CD4-positive, alpha-beta T cell (primary cell): ENCODE data around the gene NFIA. TPM values are rescaled to one million over a fixed set of nuclear protein-coding genes. Genes with fewer than 3 reads are reported as not detected.

Source experiments
- ATAC-seq: fragments of 200-7000 bp; cut with Tn5 transposase; one replicate; pipeline ENCODE4 v1.10.0; 2022; ENCODE audit warnings: mild to moderate bottlenecking; ENCODE audit not compliant: poor library complexity
- CTCF ChIA-PET: fragments of 350-600 bp; sonication (Branson Sonifier 250); formaldehyde crosslinking; loops from one replicate; lab custom pipeline; 2021; ENCODE audit warnings: antibody characterized with exemption, inconsistent platforms; lab: Charles Lee
- POLR2A ChIA-PET: fragments of 350-600 bp; sonication (Branson Sonifier 250); formaldehyde crosslinking; loops from one replicate; lab custom pipeline; 2021; ENCODE audit warnings: antibody characterized with exemption, inconsistent platforms; lab: Charles Lee
- DNase-seq, 14 experiments: peaks; one replicate each; pipeline ENCODE4 v3.0.0-alpha.2; 2013 to 2020; ENCODE audit warnings: mixed read lengths in 2 of 14
- H3K27ac ChIP-seq, 2 donors: one replicate each; pipeline versions ENCODE4 v1.5.1 to v1.7.0; 2013; ENCODE audit warnings: low read length in 2 of 2, low read depth in 1 of 2, mild to moderate bottlenecking in 1 of 2
- H3K27me3 ChIP-seq, 2 experiments: 1 replicate in 1 of 2; 2 replicates in 1 of 2; pipeline versions ENCODE4 v1.6.1 to v1.7.0; 2013; ENCODE audit warnings: low read length in 2 of 2, control low read depth in 1 of 2, mild to moderate bottlenecking in 1 of 2, moderate library complexity in 1 of 2; ENCODE audit not compliant: insufficient read depth in 2 of 2, control insufficient read depth in 1 of 2
- H3K36me3 ChIP-seq: one replicate; pipeline ENCODE4 v1.6.1; 2013; ENCODE audit warnings: low read length, control low read depth; ENCODE audit not compliant: insufficient read depth
- H3K4me1 ChIP-seq: one replicate; pipeline ENCODE4 v1.6.1; 2013; ENCODE audit warnings: low read length, control low read depth; ENCODE audit not compliant: insufficient read depth
- H3K4me3 ChIP-seq: one replicate; pipeline ENCODE4 v1.5.1; 2013; ENCODE audit warnings: mild to moderate bottlenecking, low read length, moderate library complexity
- H3K9me3 ChIP-seq, 2 experiments: 1 replicate in 1 of 2; 2 replicates in 1 of 2; pipeline versions ENCODE4 v1.6.1 to v1.7.0; 2013; ENCODE audit warnings: low read length in 2 of 2, mild to moderate bottlenecking in 2 of 2, control low read depth in 1 of 2, moderate library complexity in 1 of 2; ENCODE audit not compliant: control insufficient read depth in 1 of 2, insufficient read depth in 1 of 2
- H3K27ac Mint-ChIP-seq: one replicate; pipeline ENCODE4 v1.8.0; 2020; ENCODE audit warnings: mixed read lengths
- H3K27me3 Mint-ChIP-seq: one replicate; pipeline ENCODE4 v1.8.0; 2021; ENCODE audit warnings: mixed read lengths
- H3K36me3 Mint-ChIP-seq: one replicate; pipeline ENCODE4 v1.8.0; 2021; ENCODE audit warnings: low read depth, mixed read lengths
- H3K4me1 Mint-ChIP-seq: one replicate; pipeline ENCODE4 v1.8.0; 2021; ENCODE audit warnings: low read depth, mixed read lengths
- H3K4me3 Mint-ChIP-seq: one replicate; pipeline ENCODE4 v1.8.0; 2020; ENCODE audit warnings: mild to moderate bottlenecking, mixed read lengths
- H3K9me3 Mint-ChIP-seq: one replicate; pipeline ENCODE4 v1.8.0; 2020; ENCODE audit warnings: mixed read lengths
- CTCF ChIP-seq: fragments of 200-600 bp; IDR thresholded peaks from one replicate; pipeline ENCODE4 v1.8.0; 2022; ENCODE audit warnings: antibody characterized with exemption, mild to moderate bottlenecking
- intact Hi-C, 2 experiments: fragments of 100-400 bp; cut with DNase I in 1 of 2; cut with micrococcal nuclease in 1 of 2; formaldehyde crosslinking; loops; one replicate each; pipeline versions ENCODE4 v1.15.1 to v1.9.0; 2023 to 2025; cut with DNase I, micrococcal nuclease
- total RNA-seq, 174 experiments: library from RNA in 2 of 174; stranded (reverse) in 2 of 174; gene quantifications; one replicate each; pipeline ENCODE4 v1.2.3 and lab custom pipeline; 2021 to 2026

NFIA gene
- total RNA-seq, 2 experiments from 2014 or later = 4.8 to 5.9 TPM

- DNase-seq (no peak), ATAC-seq (no peak)
- H3K4me3 Mint-ChIP-seq = no peak overlapping the region
- TF ChIP-seq CTCF = no peak
- H3K9me3 ChIP-seq = no peaks in the 10 kb centered on the region
- H3K27ac ChIP-seq = no peak overlapping the region
- no peaks in the 10 kb centered on the region for H3K9me3 Mint-ChIP-seq
- intact Hi-C loops = no loop called here
- no peak overlapping the region for H3K27ac Mint-ChIP-seq
- no peaks in the 10 kb centered on the region for H3K36me3 Mint-ChIP-seq
- ChIA-PET CTCF (no interaction called here), POLR2A (no interaction called here)
- H3K4me1 ChIP-seq = no peaks in the 10 kb centered on the region
- no peaks in the 10 kb centered on the region for H3K4me1 Mint-ChIP-seq
- H3K27me3 Mint-ChIP-seq = no peaks in the 10 kb centered on the region
- no peaks in the 10 kb centered on the region for H3K36me3 ChIP-seq
- no peaks in the 10 kb centered on the region for H3K27me3 ChIP-seq
- no peak overlapping the region for H3K4me3 ChIP-seq
Measured at GRCh38 chr1:61397935-61398334, 315.6 kb downstream of the NFIA start.

- no peaks in the 10 kb centered on the region for H3K4me1 ChIP-seq
- no peak overlapping the region for H3K27ac Mint-ChIP-seq
- no peak overlapping the region for H3K4me3 Mint-ChIP-seq
- no peaks in the 10 kb centered on the region for H3K27me3 ChIP-seq
- ATAC-seq = no peak
- no peak overlapping the region for H3K27ac ChIP-seq
- H3K36me3 Mint-ChIP-seq = no peaks in the 10 kb centered on the region
- ChIA-PET POLR2A (no interaction called here), CTCF (no interaction called here)
- no peak overlapping the region for H3K4me3 ChIP-seq
- H3K27me3 Mint-ChIP-seq = no peaks in the 10 kb centered on the region
- intact Hi-C loops = no loop called here
- H3K9me3 ChIP-seq = no peaks in the 10 kb centered on the region
- H3K9me3 Mint-ChIP-seq = no peaks in the 10 kb centered on the region
- no peak for DNase-seq
- TF ChIP-seq CTCF = no peak
- no peaks in the 10 kb centered on the region for H3K36me3 ChIP-seq
- H3K4me1 Mint-ChIP-seq = no peaks in the 10 kb centered on the region
Measured at GRCh38 chr1:61399199-61399598, 316.8 kb downstream of the NFIA start.

- no peaks in the 10 kb centered on the region for H3K9me3 ChIP-seq
- H3K27ac Mint-ChIP-seq = no peak overlapping the region
- H3K4me3 ChIP-seq = no peak overlapping the region
- H3K4me3 Mint-ChIP-seq = no peak overlapping the region
- no peaks in the 10 kb centered on the region for H3K36me3 Mint-ChIP-seq
- CTCF ChIA-PET = no interaction called here
- no peak for DNase-seq
- H3K27ac ChIP-seq = no peak overlapping the region
- intact Hi-C loops = no loop called here
- H3K27me3 ChIP-seq = no peaks in the 10 kb centered on the region
- H3K9me3 Mint-ChIP-seq = no peaks in the 10 kb centered on the region
- H3K27me3 Mint-ChIP-seq = no peaks in the 10 kb centered on the region
- no peaks in the 10 kb centered on the region for H3K36me3 ChIP-seq
- no peaks in the 10 kb centered on the region for H3K4me1 ChIP-seq
- POLR2A ChIA-PET = no interaction called here
- H3K4me1 Mint-ChIP-seq = no peaks in the 10 kb centered on the region
- ATAC-seq = no peak
- no peak for TF ChIP-seq CTCF
Measured at GRCh38 chr1:61400131-61400770, 317.9 kb downstream of the NFIA start.
